Left forelimb (tissue), 1 donor: ENCODE results near the gene RTP4.
"Not testable (repeated sequence)": the region's sequence is repeated elsewhere in the genome, so short reads cannot be mapped to it uniquely, and the experiment has no call there.

Experiments
- DNase-seq: peaks from one replicate; pipeline ENCODE4 v3.0.0-alpha.2; 2018; ENCODE audit warnings: low spot score

Gene RTP4

GRCh38 chr3:187370051-187370450 is 1.9 kb downstream of the RTP4 start:
- DNase-seq, result no peak

- no peak for DNase-seq
These were observed 7.4 kb downstream of the RTP4 start for GRCh38 chr3:187375581-187375980.

- no peak for DNase-seq
These were observed 9.7 kb downstream of the RTP4 start for GRCh38 chr3:187377842-187378241.

GRCh38 chr3:187382609-187383151 is 14.5 kb downstream of the RTP4 start:
- no peak for DNase-seq

GRCh38 chr3:187383246-187383645 is 15.1 kb downstream of the RTP4 start:
- no peak for DNase-seq

GRCh38 chr3:187385296-187385695 is 17.1 kb downstream of the RTP4 start:
- DNase-seq, result no peak

- DNase-seq, result no peak
These were observed 28.5 kb downstream of the RTP4 start for GRCh38 chr3:187396661-187397060.

- DNase-seq, result no peak
These were observed 30.8 kb downstream of the RTP4 start for GRCh38 chr3:187398955-187399354.

GRCh38 chr3:187400756-187401155 is 32.6 kb downstream of the RTP4 start:
- DNase-seq, result no peak

- no peak for DNase-seq
These were observed 33.7 kb downstream of the RTP4 start for GRCh38 chr3:187401856-187402255.

GRCh38 chr3:187403768-187404288 is 35.6 kb downstream of the RTP4 start:
- no peak for DNase-seq

- no peak for DNase-seq
These were observed 38.7 kb downstream of the RTP4 start for GRCh38 chr3:187406927-187407326.

- not testable (repeated sequence) for DNase-seq
These were observed 44.0 kb downstream of the RTP4 start for GRCh38 chr3:187411991-187412781.
